Erythroblast (primary cell): ENCODE measurements around the gene ALPL.

Source experiments
- GATA1 ChIP-seq: IDR thresholded peaks from 2 replicates; pipeline ENCODE4 v1.6.1; 2011; ENCODE audit warnings: low read depth, mild to moderate bottlenecking, control low read depth, low read length, moderate library complexity
- POLR2A ChIP-seq: IDR thresholded peaks from 2 replicates; pipeline ENCODE4 v1.6.1; 2011; ENCODE audit warnings: mild to moderate bottlenecking, low read length

GRCh38 chr1:21572221-21572620 lies 63.0 kb downstream of the ALPL start:
- TF ChIP-seq POLR2A (no peak), GATA1 (no peak)
